NT2/D1 (cell line): ENCODE results near the gene EXOC2.

Experiments
- SUZ12 ChIP-seq: IDR thresholded peaks from 2 replicates; pipeline ENCODE4 v1.6.1; 2011; ENCODE audit not compliant: insufficient read length, insufficient read depth; ENCODE audit errors: extremely low read depth
- YY1 ChIP-seq: IDR thresholded peaks from 2 replicates; pipeline ENCODE4 v1.6.1; 2011; ENCODE audit not compliant: insufficient read length, insufficient read depth

DNA sequence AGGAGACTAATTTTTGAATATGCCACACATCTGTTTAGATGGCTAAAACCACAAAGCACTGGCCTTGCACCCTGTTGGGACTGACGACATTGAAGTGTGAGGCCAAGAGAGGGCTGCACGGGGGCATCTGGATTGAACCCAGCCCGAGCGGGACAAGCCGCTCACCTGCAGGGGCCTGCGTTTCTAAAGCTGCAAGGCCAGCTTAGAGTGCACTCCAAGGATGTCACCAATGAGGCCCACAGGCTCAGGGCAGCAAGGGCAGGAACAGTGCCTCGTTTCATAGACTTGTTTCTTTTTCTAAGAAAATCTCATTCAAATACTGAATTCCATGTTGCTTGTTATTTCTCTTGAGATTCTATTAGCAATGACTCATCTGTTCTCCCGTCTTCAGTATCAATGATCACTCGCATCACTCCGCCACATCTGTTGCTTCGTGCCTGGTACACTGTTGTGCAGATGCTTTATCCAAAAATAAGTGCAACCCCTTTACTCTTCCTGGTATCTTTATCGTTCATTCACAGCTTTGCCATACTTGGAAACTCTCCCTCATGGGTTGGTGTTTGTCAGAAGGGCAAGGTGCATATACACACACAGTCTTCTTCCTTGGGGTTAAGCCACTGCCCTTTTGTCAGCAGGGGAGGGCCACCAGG lies 181.3 kb downstream of the EXOC2 start:
- TF ChIP-seq SUZ12 (no peak), YY1 (no peak)
